Osteocyte (in vitro differentiated cells): ENCODE measurements around the gene TFG. TPM values are rescaled to one million over a fixed set of nuclear protein-coding genes. Genes with fewer than 3 reads are reported as not detected.

Source experiments
- DNase-seq: peaks from one replicate; pipeline ENCODE4 v3.0.0; 2021; ENCODE audit warnings: mixed read lengths; ENCODE audit not compliant: unreplicated experiment; ENCODE audit errors: extremely low spot score
- H3K27ac Mint-ChIP-seq: one replicate; pipeline ENCODE4 v1.8.0; 2021; ENCODE audit warnings: mild to moderate bottlenecking, mixed read lengths; ENCODE audit not compliant: unreplicated experiment
- H3K27me3 Mint-ChIP-seq: one replicate; pipeline ENCODE4 v1.8.0; 2021; ENCODE audit warnings: mixed read lengths; ENCODE audit not compliant: unreplicated experiment
- H3K36me3 Mint-ChIP-seq: one replicate; pipeline ENCODE4 v1.8.0; 2021; ENCODE audit warnings: mixed read lengths; ENCODE audit not compliant: unreplicated experiment
- H3K4me1 Mint-ChIP-seq: one replicate; pipeline ENCODE4 v1.8.0; 2021; ENCODE audit warnings: mixed read lengths; ENCODE audit not compliant: unreplicated experiment
- H3K4me3 Mint-ChIP-seq: one replicate; pipeline ENCODE4 v1.8.0; 2021; ENCODE audit warnings: mild to moderate bottlenecking, moderate library complexity, mixed read lengths; ENCODE audit not compliant: unreplicated experiment
- H3K9me3 Mint-ChIP-seq: one replicate; pipeline ENCODE4 v1.8.0; 2021; ENCODE audit warnings: mixed read lengths; ENCODE audit not compliant: unreplicated experiment
- total RNA-seq: library from RNA; stranded (reverse); gene quantifications from 2 replicates; pipeline ENCODE4 v1.2.1, GENCODE V29; 2021
- TF ChIP-seq, protein P1 (sequence below): fragments of 200-600 bp; sonication (generic); IDR thresholded peaks from 2 replicates; pipeline ENCODE4 v1.5.0; 2021; ENCODE audit warnings: antibody characterized with exemption, mild to moderate bottlenecking, moderate library complexity

TFG gene
- total RNA-seq, 1 donor from 2014 or later, result 119 TPM

DNA sequence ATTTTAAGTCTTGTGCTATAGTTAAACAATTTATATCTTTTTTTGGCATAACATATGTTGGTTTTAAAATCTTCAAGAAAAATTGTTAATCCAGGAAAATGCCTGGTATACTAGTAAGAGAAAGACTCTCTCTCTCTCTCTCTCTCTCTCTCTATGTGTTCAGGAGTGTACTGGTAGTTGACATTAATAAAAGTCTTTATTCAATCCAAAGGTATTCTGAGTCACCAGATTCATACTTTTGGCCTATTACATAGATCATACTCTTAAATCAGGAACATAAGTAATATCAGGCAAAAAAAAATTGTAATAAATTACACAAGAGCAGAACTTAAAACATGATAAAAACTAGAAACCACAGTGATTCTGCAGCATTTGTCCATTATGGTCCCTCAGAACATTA, 70.2 kb downstream of the TFG start:
- Mint-ChIP-seq H3K4me3 (no peak overlapping the region), H3K9me3 (no peaks in the 10 kb centered on the region), H3K36me3 (peaks cover 14% of the 10 kb centered on the region), H3K27me3 (no peaks in the 10 kb centered on the region), H3K4me1 (peaks cover 15% of the 10 kb centered on the region), H3K27ac (no peak overlapping the region)
- DNase-seq, result no peak
- TF ChIP-seq, protein P1, sequence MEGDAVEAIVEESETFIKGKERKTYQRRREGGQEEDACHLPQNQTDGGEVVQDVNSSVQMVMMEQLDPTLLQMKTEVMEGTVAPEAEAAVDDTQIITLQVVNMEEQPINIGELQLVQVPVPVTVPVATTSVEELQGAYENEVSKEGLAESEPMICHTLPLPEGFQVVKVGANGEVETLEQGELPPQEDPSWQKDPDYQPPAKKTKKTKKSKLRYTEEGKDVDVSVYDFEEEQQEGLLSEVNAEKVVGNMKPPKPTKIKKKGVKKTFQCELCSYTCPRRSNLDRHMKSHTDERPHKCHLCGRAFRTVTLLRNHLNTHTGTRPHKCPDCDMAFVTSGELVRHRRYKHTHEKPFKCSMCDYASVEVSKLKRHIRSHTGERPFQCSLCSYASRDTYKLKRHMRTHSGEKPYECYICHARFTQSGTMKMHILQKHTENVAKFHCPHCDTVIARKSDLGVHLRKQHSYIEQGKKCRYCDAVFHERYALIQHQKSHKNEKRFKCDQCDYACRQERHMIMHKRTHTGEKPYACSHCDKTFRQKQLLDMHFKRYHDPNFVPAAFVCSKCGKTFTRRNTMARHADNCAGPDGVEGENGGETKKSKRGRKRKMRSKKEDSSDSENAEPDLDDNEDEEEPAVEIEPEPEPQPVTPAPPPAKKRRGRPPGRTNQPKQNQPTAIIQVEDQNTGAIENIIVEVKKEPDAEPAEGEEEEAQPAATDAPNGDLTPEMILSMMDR, result no peak

DNA sequence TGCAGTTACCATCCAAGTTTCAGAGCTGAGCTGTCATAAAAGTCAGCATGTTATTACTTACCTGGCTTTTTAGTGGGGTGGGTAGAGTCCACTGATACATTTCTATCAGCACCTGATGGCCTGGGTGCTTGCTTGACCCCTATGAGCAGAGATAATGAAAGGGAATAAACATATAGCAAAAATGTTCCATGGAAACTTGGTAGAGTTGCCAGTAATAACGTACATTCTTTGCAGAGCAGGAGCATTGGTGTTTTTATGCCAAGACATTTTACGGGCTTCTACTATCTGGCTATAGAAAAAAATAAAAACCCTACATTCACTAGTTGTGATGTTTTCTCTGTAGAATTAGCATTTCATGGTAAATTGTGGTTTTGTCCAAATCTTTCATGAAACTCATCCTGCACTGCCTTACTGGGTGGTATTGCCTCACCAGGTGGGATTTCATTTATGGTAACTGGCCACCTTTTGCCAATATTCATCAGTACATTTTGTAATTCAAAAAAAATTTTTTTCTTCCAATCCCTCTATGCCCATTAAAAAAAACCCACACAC, 70.9 kb downstream of the TFG start:
- H3K27me3 Mint-ChIP-seq, result no peaks in the 10 kb centered on the region
- no peak for DNase-seq

GRCh38 chr3:100781301-100781700, 72.0 kb downstream of the TFG start:
- Mint-ChIP-seq H3K4me3 (no peak overlapping the region), H3K9me3 (peaks cover 7% of the 10 kb centered on the region), H3K36me3 (peaks cover 27% of the 10 kb centered on the region), H3K27me3 (no peaks in the 10 kb centered on the region), H3K27ac (no peak overlapping the region), H3K4me1 (peaks cover 15% of the 10 kb centered on the region)
- no peak for DNase-seq
- TF ChIP-seq, protein P1, result no peak

More for the DNA sequence above, 70.9 kb downstream of the TFG start:
- TF ChIP-seq, protein P1, result no peak
- Mint-ChIP-seq H3K27ac (no peak overlapping the region), H3K9me3 (no peaks in the 10 kb centered on the region), H3K4me3 (no peak overlapping the region), H3K36me3 (peaks cover 19% of the 10 kb centered on the region), H3K4me1 (peaks cover 15% of the 10 kb centered on the region)

GRCh38 chr3:100782348-100782747, 73.1 kb downstream of the TFG start:
- TF ChIP-seq, protein P1, result no peak
- Mint-ChIP-seq H3K36me3 (peaks cover 27% of the 10 kb centered on the region), H3K4me3 (no peak overlapping the region), H3K27ac (peak overlapping the region; percentile 50), H3K4me1 (peaks cover 15% of the 10 kb centered on the region), H3K9me3 (peaks cover 7% of the 10 kb centered on the region), H3K27me3 (no peaks in the 10 kb centered on the region)
- no peak for DNase-seq

DNA sequence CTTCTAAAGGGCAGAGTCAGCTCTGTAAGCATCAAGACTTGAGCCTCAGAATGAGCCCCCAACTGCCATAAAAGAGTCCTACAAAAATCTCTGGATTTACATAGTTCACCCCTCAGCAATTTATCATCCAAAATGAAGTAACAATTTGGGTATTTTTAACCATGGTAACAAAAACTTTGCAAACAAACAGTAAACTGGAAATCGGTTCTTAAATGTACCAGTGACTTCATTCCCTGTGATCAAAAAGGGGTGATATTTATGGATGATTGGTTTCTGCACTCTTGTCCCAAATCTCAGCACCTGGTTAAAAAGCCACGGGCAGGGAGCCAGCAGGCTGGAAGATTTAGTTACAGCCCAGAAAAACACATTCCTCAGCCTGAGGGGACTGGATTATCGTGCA, 73.6 kb downstream of the TFG start:
- peaks cover 26% of the 10 kb centered on the region for H3K36me3 Mint-ChIP-seq
- peak overlapping the region; percentile 37 for H3K27ac Mint-ChIP-seq
- peaks cover 15% of the 10 kb centered on the region for H3K4me1 Mint-ChIP-seq
- peaks cover 7% of the 10 kb centered on the region for H3K9me3 Mint-ChIP-seq
- no peak for DNase-seq
- H3K4me3 Mint-ChIP-seq, result no peak overlapping the region
- no peaks in the 10 kb centered on the region for H3K27me3 Mint-ChIP-seq
- TF ChIP-seq, protein P1, result no peak
